Right atrium auricular region (tissue), 2 donors: ENCODE results near the gene KLK7. TPM values are rescaled to one million over a fixed set of nuclear protein-coding genes. Genes with fewer than 3 reads are reported as not detected.

Experiments
- DNase-seq: peaks from one replicate; pipeline ENCODE4 v3.0.0-alpha.2; 2019; ENCODE audit warnings: low spot score
- H3K27ac ChIP-seq, 2 donors: fragments of 200-600 bp; sonication (generic); 1 replicate in 1 of 2; 2 replicates in 1 of 2; pipeline ENCODE4 v1.5.1; 2016 to 2019
- H3K27me3 ChIP-seq, 2 donors: fragments of 200-600 bp; sonication (generic); one replicate each; pipeline versions ENCODE4 v1.5.1 to v1.6.0; 2017 to 2019
- H3K36me3 ChIP-seq: fragments of 200-600 bp; sonication (generic); one replicate; pipeline ENCODE4 v1.5.1; 2016
- H3K4me1 ChIP-seq, 2 donors: fragments of 200-600 bp; sonication (generic); one replicate each; pipeline versions ENCODE4 v1.5.1 to v1.6.0; 2017 to 2019
- H3K4me3 ChIP-seq, 2 donors: fragments of 200-600 bp; sonication (generic); 1 replicate in 1 of 2; 2 replicates in 1 of 2; pipeline ENCODE4 v1.5.1; 2017 to 2019; ENCODE audit warnings: mild to moderate bottlenecking in 1 of 2, moderate library complexity in 1 of 2
- H3K9me3 ChIP-seq, 2 donors: fragments of 200-600 bp; sonication (generic); one replicate each; pipeline ENCODE4 v1.5.1; 2019
- total RNA-seq, 2 donors: library from RNA; depleted of rRNA; stranded (reverse); fragments of >200 nt; gene quantifications; one replicate each; pipeline ENCODE4 v1.1.0, GENCODE V29; 2016
- TF ChIP-seq, protein P1 (sequence below), 2 donors: fragments of 200-600 bp; sonication (generic); IDR thresholded peaks; one replicate each; pipeline ENCODE4 v1.5.1; 2019; ENCODE audit warnings: antibody characterized with exemption in 2 of 2

The KLK7 gene
- total RNA-seq, 2 donors from 2014 or later: 1.5 to 1.6 TPM

DNA sequence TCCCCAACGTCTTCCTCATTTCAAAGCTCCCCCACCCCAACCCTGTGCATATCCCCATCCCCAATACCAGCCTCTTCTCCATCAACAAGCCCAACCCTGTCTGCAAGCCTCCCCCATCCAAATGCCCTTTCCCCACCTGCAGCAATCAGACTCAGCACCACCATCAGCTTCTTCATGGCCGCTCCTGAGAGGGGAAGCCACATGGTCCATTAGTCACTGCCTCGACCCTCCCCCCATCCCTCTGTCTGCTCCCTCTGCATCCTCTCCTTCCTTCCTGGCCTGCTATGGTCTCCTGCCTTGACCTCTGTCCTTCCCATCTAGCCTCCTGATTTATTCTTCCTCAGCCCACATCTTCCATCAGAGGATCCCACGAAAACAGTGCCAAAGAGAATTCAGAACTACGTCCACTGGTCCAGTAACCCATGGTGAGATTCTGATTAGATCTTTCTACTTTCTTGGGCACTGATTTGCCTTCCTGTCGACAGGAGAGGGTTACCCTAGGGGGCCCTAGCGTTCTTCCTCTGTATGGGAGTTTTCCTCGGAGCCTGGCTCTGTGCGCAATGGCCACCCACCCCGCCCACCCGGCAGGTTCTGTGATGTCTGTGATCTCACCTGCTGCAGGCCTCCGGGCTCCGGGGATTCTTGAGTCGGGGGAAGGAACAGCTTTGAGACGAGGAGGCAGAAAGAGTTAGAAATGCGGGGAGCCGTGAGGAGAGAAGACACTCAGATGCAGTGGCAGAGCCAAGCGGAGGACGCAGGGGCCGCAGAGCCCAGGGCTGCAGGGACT is 15.6 kb downstream of the KLK7 start:
- no peak for DNase-seq
- no peak overlapping the region for H3K4me3 ChIP-seq
- H3K27ac ChIP-seq: no peak overlapping the region
- no peaks in the 10 kb centered on the region for H3K4me1 ChIP-seq
- TF ChIP-seq, protein P1, sequence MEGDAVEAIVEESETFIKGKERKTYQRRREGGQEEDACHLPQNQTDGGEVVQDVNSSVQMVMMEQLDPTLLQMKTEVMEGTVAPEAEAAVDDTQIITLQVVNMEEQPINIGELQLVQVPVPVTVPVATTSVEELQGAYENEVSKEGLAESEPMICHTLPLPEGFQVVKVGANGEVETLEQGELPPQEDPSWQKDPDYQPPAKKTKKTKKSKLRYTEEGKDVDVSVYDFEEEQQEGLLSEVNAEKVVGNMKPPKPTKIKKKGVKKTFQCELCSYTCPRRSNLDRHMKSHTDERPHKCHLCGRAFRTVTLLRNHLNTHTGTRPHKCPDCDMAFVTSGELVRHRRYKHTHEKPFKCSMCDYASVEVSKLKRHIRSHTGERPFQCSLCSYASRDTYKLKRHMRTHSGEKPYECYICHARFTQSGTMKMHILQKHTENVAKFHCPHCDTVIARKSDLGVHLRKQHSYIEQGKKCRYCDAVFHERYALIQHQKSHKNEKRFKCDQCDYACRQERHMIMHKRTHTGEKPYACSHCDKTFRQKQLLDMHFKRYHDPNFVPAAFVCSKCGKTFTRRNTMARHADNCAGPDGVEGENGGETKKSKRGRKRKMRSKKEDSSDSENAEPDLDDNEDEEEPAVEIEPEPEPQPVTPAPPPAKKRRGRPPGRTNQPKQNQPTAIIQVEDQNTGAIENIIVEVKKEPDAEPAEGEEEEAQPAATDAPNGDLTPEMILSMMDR (IDR thresholded peaks at IDR 0.05): no peak
- no peaks in the 10 kb centered on the region for H3K27me3 ChIP-seq
- no peaks in the 10 kb centered on the region for H3K36me3 ChIP-seq
- H3K9me3 ChIP-seq: no peaks in the 10 kb centered on the region

DNA sequence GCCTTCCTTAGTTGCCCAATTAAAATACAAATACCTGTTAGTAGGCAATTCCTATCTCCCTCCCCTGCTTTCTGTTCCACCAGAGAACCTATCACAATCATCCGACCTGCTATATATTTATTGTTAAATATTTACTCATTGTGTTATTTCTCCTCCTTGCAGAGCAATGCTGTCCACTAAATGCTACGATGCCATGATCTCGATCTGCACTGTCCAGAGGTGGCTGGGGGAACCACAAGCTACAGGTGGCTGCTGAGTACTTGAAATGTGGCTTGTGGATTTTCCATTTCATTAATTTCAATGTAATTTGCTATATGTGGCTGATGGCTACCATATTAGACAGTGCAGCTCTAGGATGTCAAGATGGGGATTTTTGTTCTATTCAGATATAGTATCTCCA is 19.5 kb downstream of the KLK7 start:
- no peak for DNase-seq
- Histone ChIP-seq H3K27me3 (no peaks in the 10 kb centered on the region), H3K36me3 (no peaks in the 10 kb centered on the region), H3K27ac (no peak overlapping the region), H3K9me3 (no peaks in the 10 kb centered on the region), H3K4me3 (no peak overlapping the region), H3K4me1 (no peaks in the 10 kb centered on the region)
- TF ChIP-seq, protein P1 (IDR thresholded peaks at IDR 0.05): no peak

DNA sequence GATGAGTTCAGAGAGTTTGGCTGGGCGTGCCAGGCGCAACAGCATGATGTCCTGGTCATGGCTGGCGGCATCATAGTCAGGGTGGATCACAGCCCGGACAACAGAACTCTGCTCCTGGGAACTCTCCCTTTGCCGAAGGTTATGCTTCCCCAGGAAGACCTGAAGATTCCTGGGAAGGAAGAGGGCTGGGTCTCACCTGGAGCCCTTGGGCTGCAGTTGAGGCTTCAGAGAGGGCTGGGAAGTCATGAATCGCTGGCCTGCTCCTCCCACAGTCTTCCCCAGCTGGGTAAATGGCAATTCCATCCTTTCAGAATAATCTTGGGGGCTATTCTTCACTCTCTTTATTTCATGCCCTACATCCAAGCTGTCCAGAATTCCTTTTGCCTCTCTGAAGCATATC is 20.3 kb downstream of the KLK7 start:
- no peak for DNase-seq
- Histone ChIP-seq H3K27me3 (no peaks in the 10 kb centered on the region), H3K4me3 (no peak overlapping the region), H3K36me3 (no peaks in the 10 kb centered on the region), H3K27ac (no peak overlapping the region), H3K9me3 (no peaks in the 10 kb centered on the region), H3K4me1 (no peaks in the 10 kb centered on the region)
- TF ChIP-seq, protein P1 (IDR thresholded peaks at IDR 0.05): no peak

DNA sequence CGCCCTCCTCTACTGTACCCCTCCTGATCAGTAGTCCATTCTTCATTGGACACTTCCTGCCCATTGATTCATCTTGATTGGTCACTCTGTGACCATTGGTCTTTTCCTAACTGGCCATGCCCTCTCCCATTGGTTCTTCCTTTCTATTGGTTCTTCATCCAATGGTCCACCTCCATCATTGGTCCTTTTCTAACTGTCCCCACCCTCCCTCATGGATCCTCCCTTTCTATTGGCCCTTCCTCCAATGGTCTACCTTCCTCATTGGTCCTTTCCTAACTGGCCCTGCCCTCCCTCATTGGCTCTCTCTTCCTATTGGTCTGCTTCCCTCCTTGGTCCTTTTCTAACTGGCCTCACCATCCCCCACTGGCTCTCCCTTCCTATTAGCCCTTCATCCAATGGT is 21.5 kb downstream of the KLK7 start:
- no peak for DNase-seq
- no peaks in the 10 kb centered on the region for H3K27me3 ChIP-seq
- H3K27ac ChIP-seq: no peak overlapping the region
- no peaks in the 10 kb centered on the region for H3K4me1 ChIP-seq
- TF ChIP-seq, protein P1 (IDR thresholded peaks at IDR 0.05): no peak
- H3K4me3 ChIP-seq: no peak overlapping the region
- H3K9me3 ChIP-seq: no peaks in the 10 kb centered on the region
- H3K36me3 ChIP-seq: no peaks in the 10 kb centered on the region

DNA sequence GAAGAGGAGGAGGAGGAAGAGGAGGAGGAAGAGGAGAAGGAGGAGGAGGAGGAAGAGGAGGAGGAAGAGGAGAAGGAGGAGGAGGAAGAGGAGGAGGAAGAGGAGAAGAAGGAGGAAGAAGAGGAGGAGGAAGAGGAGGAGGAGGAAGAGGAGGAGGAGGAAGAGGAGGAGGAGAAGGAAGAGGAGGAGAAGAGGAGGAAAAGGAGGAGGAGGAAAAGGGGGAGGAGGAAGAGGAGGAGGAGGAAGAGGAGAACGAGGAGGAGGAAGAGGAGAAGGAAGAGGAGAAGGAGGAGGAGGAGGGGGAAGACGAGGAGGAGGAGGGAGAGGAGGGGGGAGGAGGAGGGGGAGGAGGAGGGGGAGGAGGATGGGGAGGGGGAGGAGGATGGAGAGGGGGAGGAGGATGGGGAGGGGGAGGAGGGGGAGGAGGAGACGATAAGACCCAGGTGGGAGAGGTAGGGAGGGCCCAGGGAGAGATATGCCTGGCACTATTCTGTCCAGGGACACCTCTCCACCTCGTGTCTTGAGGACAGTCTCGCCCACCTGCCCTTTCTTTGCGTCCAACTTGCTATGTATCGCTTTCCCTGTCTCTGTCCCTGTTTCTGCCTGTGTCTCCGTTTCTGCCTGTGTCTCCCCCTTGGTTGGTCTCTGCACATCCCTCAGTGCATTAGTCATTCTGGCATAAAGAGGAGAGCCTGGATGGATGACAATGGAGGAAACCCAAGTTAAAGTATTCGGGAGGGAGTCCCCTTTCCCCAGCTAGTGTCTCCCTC is 23.8 kb downstream of the KLK7 start:
- Histone ChIP-seq H3K36me3 (no peaks in the 10 kb centered on the region), H3K27me3 (no peaks in the 10 kb centered on the region), H3K4me3 (no peak overlapping the region), H3K9me3 (no peaks in the 10 kb centered on the region), H3K4me1 (no peaks in the 10 kb centered on the region), H3K27ac (no peak overlapping the region)
- TF ChIP-seq, protein P1 (IDR thresholded peaks at IDR 0.05): no peak
- no peak for DNase-seq
